Naive thymus-derived CD4-positive, alpha-beta T cell (primary cell): Measurements from ENCODE around the gene KCTD19. TPM values are rescaled to one million over a fixed set of nuclear protein-coding genes. Genes with fewer than 3 reads are reported as not detected.

Source experiments
- ATAC-seq: fragments of 150-1000 bp; cut with Tn5 transposase; 2 replicates; pipeline ENCODE4 v1.10.0; 2021; ENCODE audit warnings: mild to moderate bottlenecking, moderate library complexity
- CTCF ChIA-PET: fragments of 350-600 bp; sonication (Branson Sonifier 250); formaldehyde crosslinking; loops from one replicate; lab custom pipeline; 2021; ENCODE audit warnings: antibody characterized with exemption; lab: Charles Lee
- POLR2A ChIA-PET: fragments of 350-600 bp; sonication (Branson Sonifier 250); formaldehyde crosslinking; loops from one replicate; lab custom pipeline; 2021; ENCODE audit warnings: antibody characterized with exemption, inconsistent platforms; lab: Charles Lee
- DNase-seq, 9 donors: peaks; one replicate each; pipeline versions ENCODE4 v3.0.0 to v3.0.0-alpha.2; 2020 to 2022; ENCODE audit warnings: mixed read lengths in 1 of 9
- H3K27ac ChIP-seq: one replicate; pipeline ENCODE4 v1.7.0; 2013; ENCODE audit warnings: mild to moderate bottlenecking, low read depth, low read length, moderate library complexity
- H3K27me3 ChIP-seq, 2 donors: one replicate each; pipeline ENCODE4 v1.7.0; 2013; ENCODE audit warnings: low read length in 2 of 2, mild to moderate bottlenecking in 2 of 2, moderate library complexity in 2 of 2; ENCODE audit not compliant: control insufficient read depth in 2 of 2, insufficient read depth in 2 of 2
- H3K36me3 ChIP-seq, 3 experiments: 1 replicate in 2 of 3; 2 replicates in 1 of 3; pipeline ENCODE4 v1.7.0; 2013; ENCODE audit warnings: low read length in 3 of 3, mild to moderate bottlenecking in 3 of 3, moderate library complexity in 1 of 3; ENCODE audit not compliant: insufficient read depth in 3 of 3, control insufficient read depth in 2 of 3
- H3K4me1 ChIP-seq, 2 donors: one replicate each; pipeline ENCODE4 v1.7.0; 2013; ENCODE audit warnings: low read length in 2 of 2, mild to moderate bottlenecking in 2 of 2, moderate library complexity in 1 of 2; ENCODE audit not compliant: control insufficient read depth in 2 of 2, insufficient read depth in 2 of 2
- H3K4me3 ChIP-seq: 2 replicates; pipeline ENCODE4 v1.7.0; 2013; ENCODE audit warnings: mild to moderate bottlenecking, low read length
- H3K9me3 ChIP-seq, 3 experiments: 1 replicate in 2 of 3; 2 replicates in 1 of 3; pipeline ENCODE4 v1.7.0; 2013; ENCODE audit warnings: low read length in 3 of 3; ENCODE audit not compliant: control insufficient read depth in 2 of 3
- H3K27ac Mint-ChIP-seq, 9 donors: one replicate each; pipeline ENCODE4 v1.8.0; 2020 to 2022; ENCODE audit warnings: mixed read lengths in 9 of 9, mild to moderate bottlenecking in 8 of 9, moderate library complexity in 5 of 9, inconsistent platforms in 2 of 9
- H3K27me3 Mint-ChIP-seq, 5 donors: one replicate each; pipeline ENCODE4 v1.8.0; 2021 to 2022; ENCODE audit warnings: mixed read lengths in 5 of 5, mild to moderate bottlenecking in 1 of 5
- H3K36me3 Mint-ChIP-seq, 5 donors: one replicate each; pipeline ENCODE4 v1.8.0; 2020 to 2022; ENCODE audit warnings: mixed read lengths in 5 of 5, mild to moderate bottlenecking in 3 of 5, inconsistent platforms in 1 of 5
- H3K4me1 Mint-ChIP-seq, 7 donors: one replicate each; pipeline ENCODE4 v1.8.0; 2020 to 2022; ENCODE audit warnings: mixed read lengths in 7 of 7, mild to moderate bottlenecking in 3 of 7, inconsistent platforms in 1 of 7
- H3K4me3 Mint-ChIP-seq, 10 donors: one replicate each; pipeline ENCODE4 v1.8.0; 2020 to 2022; ENCODE audit warnings: mild to moderate bottlenecking in 10 of 10, mixed read lengths in 10 of 10, moderate library complexity in 6 of 10, inconsistent platforms in 2 of 10
- H3K9me3 Mint-ChIP-seq, 11 donors: one replicate each; pipeline ENCODE4 v1.8.0; 2020 to 2022; ENCODE audit warnings: mixed read lengths in 11 of 11, mild to moderate bottlenecking in 4 of 11, inconsistent platforms in 1 of 11, moderate library complexity in 1 of 11
- intact Hi-C, 2 donors: fragments of 100-400 bp; cut with micrococcal nuclease; formaldehyde crosslinking; loops; one replicate each; pipeline ENCODE4 v1.15.1; 2023
- polyA plus RNA-seq, 2 donors: library from polyadenylated mRNA; unstranded; fragments of 300-500 nt; fragmentation: Illumina TruSeq; gene quantifications; one replicate each; pipeline ENCODE4 v1.2.3, GENCODE V29; 2021
- total RNA-seq, 6 experiments: library from RNA in 5 of 6; stranded (reverse) in 5 of 6; gene quantifications; 1 replicate in 5 of 6; 2 replicates in 1 of 6; pipeline ENCODE4 v1.2.3 and lab custom pipeline; 2021 to 2026

The KCTD19 gene
- total and polyA plus RNA-seq, 7 experiments from 2014 or later: 0.05 to 0.39 TPM; not detected in 5

GRCh38 chr16:67278773-67279295 is 47.7 kb downstream of the KCTD19 start:
- ChIA-PET CTCF (no interaction called here), POLR2A (interaction anchor here (0.6 kb wide), 1 partner anchor 11 kb away, joined by 3 read pairs; no protein-coding TSS in a partner anchor)
- peak in 8 of 9 donors; percentile 29 to 86 (median 42) for DNase-seq
- H3K4me3 ChIP-seq: peak overlapping the region; percentile 70
- H3K27me3 ChIP-seq: no peaks in the 10 kb centered on the region
- H3K4me1 ChIP-seq: peaks cover 9 to 27% of the 10 kb centered on the region in 2 donors
- peaks cover 6 to 26% (median 19%) of the 10 kb centered on the region in 7 donors for H3K4me1 Mint-ChIP-seq
- ATAC-seq: peak; percentile 55
- no peaks in the 10 kb centered on the region for H3K9me3 ChIP-seq
- H3K27ac ChIP-seq: peak overlapping the region; percentile 72
- peak overlapping the region; percentile 74 to 90 (median 83) for H3K4me3 Mint-ChIP-seq
- peaks cover 0 to 10% (median 7%) of the 10 kb centered on the region in 5 donors for H3K36me3 Mint-ChIP-seq
- no peaks in the 10 kb centered on the region for H3K27me3 Mint-ChIP-seq
- no peaks in the 10 kb centered on the region for H3K9me3 Mint-ChIP-seq
- H3K27ac Mint-ChIP-seq: peak overlapping the region; percentile 62 to 93 (median 78)
- H3K36me3 ChIP-seq: peaks cover 0 to 13% (median 0%) of the 10 kb centered on the region in 3 experiments
- intact Hi-C loops: loop anchor here (1.0 to 10.0 kb wide), 10 partner anchors 32 to 332 kb away; partner anchors contain the start of genes TMEM208 (in 2 of the 2), ATP6V0D1 (in 1 of the 2), FHOD1 (in 1 of the 2) and ZDHHC1 (in 1 of the 2)

GRCh38 chr16:67277999-67278772 is 48.4 kb downstream of the KCTD19 start:
- H3K9me3 Mint-ChIP-seq: no peaks in the 10 kb centered on the region
- Histone ChIP-seq H3K4me3 (peak overlapping the region; percentile 70), H3K9me3 (no peaks in the 10 kb centered on the region), H3K27me3 (no peaks in the 10 kb centered on the region), H3K36me3 (peaks cover 0 to 11% (median 0%) of the 10 kb centered on the region in 3 experiments), H3K27ac (peak overlapping the region; percentile 72), H3K4me1 (peaks cover 9 to 27% of the 10 kb centered on the region in 2 donors)
- no peaks in the 10 kb centered on the region for H3K27me3 Mint-ChIP-seq
- peaks cover 6 to 26% (median 18%) of the 10 kb centered on the region in 7 donors for H3K4me1 Mint-ChIP-seq
- DNase-seq (peak in 1 of 9 donors; percentile 19), ATAC-seq (no peak)
- ChIA-PET CTCF (no interaction called here), POLR2A (interaction anchor here (0.6 kb wide), 1 partner anchor 10 kb away, joined by 3 read pairs; no protein-coding TSS in a partner anchor)
- H3K4me3 Mint-ChIP-seq: peak overlapping the region; percentile 74 to 90 (median 83)
- H3K36me3 Mint-ChIP-seq: peaks cover 0 to 8% (median 6%) of the 10 kb centered on the region in 5 donors
- intact Hi-C loops: loop anchor here (2.0 to 10.0 kb wide), 9 partner anchors 31 to 331 kb away; partner anchors contain the start of genes ATP6V0D1 (in 1 of the 2), FHOD1 (in 1 of the 2), TMEM208 (in 1 of the 2) and ZDHHC1 (in 1 of the 2)
- peak overlapping the region; percentile 62 to 93 (median 78) for H3K27ac Mint-ChIP-seq

GRCh38 chr16:67277294-67277998 is 49.1 kb downstream of the KCTD19 start:
- Mint-ChIP-seq H3K4me3 (peak overlapping the region in 8 of 10 donors; percentile 18 to 88 (median 66)), H3K27me3 (no peaks in the 10 kb centered on the region), H3K27ac (peak overlapping the region in 6 of 9 donors; percentile 48 to 83 (median 64)), H3K9me3 (no peaks in the 10 kb centered on the region), H3K36me3 (peaks cover 0 to 8% (median 6%) of the 10 kb centered on the region in 5 donors), H3K4me1 (peaks cover 6 to 26% (median 18%) of the 10 kb centered on the region in 7 donors)
- H3K27ac ChIP-seq: peak overlapping the region; percentile 72
- peaks cover 9 to 27% of the 10 kb centered on the region in 2 donors for H3K4me1 ChIP-seq
- H3K27me3 ChIP-seq: no peaks in the 10 kb centered on the region
- H3K4me3 ChIP-seq: no peak overlapping the region
- no peaks in the 10 kb centered on the region for H3K9me3 ChIP-seq
- DNase-seq (no peak), ATAC-seq (no peak)
- ChIA-PET POLR2A (no interaction called here), CTCF (interaction anchor here (0.6 kb wide), 1 partner anchor 10 kb away, joined by 7 read pairs; no protein-coding TSS in a partner anchor)
- intact Hi-C loops: loop anchor here in 1 of 2 donors (5.0 to 10.0 kb wide), 4 partner anchors 120 to 330 kb away; partner anchors contain the start of gene ZDHHC1
- H3K36me3 ChIP-seq: peaks cover 0 to 11% (median 0%) of the 10 kb centered on the region in 3 experiments

GRCh38 chr16:67275321-67275720 is 51.2 kb downstream of the KCTD19 start:
- H3K9me3 Mint-ChIP-seq: no peaks in the 10 kb centered on the region
- ATAC-seq (no peak), DNase-seq (no peak)
- H3K27me3 Mint-ChIP-seq: no peaks in the 10 kb centered on the region
- Histone ChIP-seq H3K4me1 (peaks cover 9 to 25% of the 10 kb centered on the region in 2 donors), H3K36me3 (peaks cover 0 to 5% (median 0%) of the 10 kb centered on the region in 3 experiments), H3K27me3 (no peaks in the 10 kb centered on the region), H3K4me3 (no peak overlapping the region), H3K27ac (no peak overlapping the region), H3K9me3 (no peaks in the 10 kb centered on the region)
- H3K4me1 Mint-ChIP-seq: peaks cover 6 to 23% (median 18%) of the 10 kb centered on the region in 7 donors
- peak overlapping the region in 2 of 9 donors; percentile 32 to 65 for H3K27ac Mint-ChIP-seq
- CTCF ChIA-PET: no interaction called here
- POLR2A ChIA-PET: no interaction called here
- intact Hi-C loops: loop anchor here in 1 of 2 donors (5.0 to 10.0 kb wide), 4 partner anchors 122 to 328 kb away; partner anchors contain the start of gene ZDHHC1
- H3K4me3 Mint-ChIP-seq: no peak overlapping the region
- H3K36me3 Mint-ChIP-seq: peaks cover 0 to 9% (median 7%) of the 10 kb centered on the region in 5 donors

- ChIA-PET POLR2A (no interaction called here), CTCF (no interaction called here)
- Histone ChIP-seq H3K36me3 (peaks cover 0 to 2% (median 0%) of the 10 kb centered on the region in 3 experiments), H3K4me1 (no peaks in the 10 kb centered on the region), H3K27ac (no peak overlapping the region), H3K27me3 (no peaks in the 10 kb centered on the region), H3K9me3 (no peaks in the 10 kb centered on the region), H3K4me3 (no peak overlapping the region)
- no peak overlapping the region for H3K4me3 Mint-ChIP-seq
- intact Hi-C loops: loop anchor here in 1 of 2 donors (10.0 kb wide), 1 partner anchor 193 kb away; no protein-coding TSS in a partner anchor
- DNase-seq (no peak), ATAC-seq (no peak)
- no peak overlapping the region for H3K27ac Mint-ChIP-seq
- H3K4me1 Mint-ChIP-seq: peaks cover 2 to 7% (median 4%) of the 10 kb centered on the region in 7 donors
- H3K27me3 Mint-ChIP-seq: peaks cover 0 to 5% (median 0%) of the 10 kb centered on the region in 5 donors
- H3K36me3 Mint-ChIP-seq: peaks cover 0 to 6% (median 4%) of the 10 kb centered on the region in 5 donors
- no peaks in the 10 kb centered on the region for H3K9me3 Mint-ChIP-seq
Measured at GRCh38 chr16:67271446-67271845, 55.1 kb downstream of the KCTD19 start.

- ATAC-seq (no peak), DNase-seq (no peak)
- Mint-ChIP-seq H3K4me1 (peaks cover 0 to 4% (median 0%) of the 10 kb centered on the region in 7 donors), H3K36me3 (peaks cover 0 to 3% (median 0%) of the 10 kb centered on the region in 5 donors), H3K9me3 (no peaks in the 10 kb centered on the region), H3K27ac (no peak overlapping the region), H3K4me3 (no peak overlapping the region), H3K27me3 (peaks cover 0 to 5% (median 0%) of the 10 kb centered on the region in 5 donors)
- no peaks in the 10 kb centered on the region for H3K9me3 ChIP-seq
- intact Hi-C loops: loop anchor here in 1 of 2 donors (10.0 kb wide), 1 partner anchor 194 kb away; no protein-coding TSS in a partner anchor
- no peak overlapping the region for H3K27ac ChIP-seq
- no peaks in the 10 kb centered on the region for H3K27me3 ChIP-seq
- no peaks in the 10 kb centered on the region for H3K36me3 ChIP-seq
- POLR2A ChIA-PET: no interaction called here
- CTCF ChIA-PET: no interaction called here
- no peaks in the 10 kb centered on the region for H3K4me1 ChIP-seq
- no peak overlapping the region for H3K4me3 ChIP-seq
Measured at GRCh38 chr16:67270931-67271338, 55.6 kb downstream of the KCTD19 start.
